SK-N-SH treated with all-trans-retinoic acid at 6 μM for 48 hours (cell line): ENCODE measurements around the gene VASN.

Source experiments
- ATAC-seq: fragments of 200-7000 bp; cut with Tn5 transposase; 3 replicates; pipeline ENCODE4 v1.9.1; 2020; ENCODE audit warnings: mild to moderate bottlenecking, moderate library complexity
- ARNTL ChIP-seq: fragments of 450-650 bp; formaldehyde crosslinking; IDR thresholded peaks from 2 replicates; pipeline ENCODE4 v1.5.0; 2020; ENCODE audit warnings: low read depth, mild to moderate bottlenecking, moderate library complexity, borderline replicate concordance
- CSDC2 ChIP-seq: fragments of 250-450 bp; sonication (Bioruptor Pico); IDR thresholded peaks from 2 replicates; pipeline ENCODE4 v1.5.0; 2020; ENCODE audit warnings: mild to moderate bottlenecking, moderate library complexity
- ESRRG ChIP-seq: fragments of 250-450 bp; sonication (Bioruptor Pico); IDR thresholded peaks from 2 replicates; pipeline ENCODE4 v1.6.1; 2021; ENCODE audit warnings: mild to moderate bottlenecking
- GLIS3 ChIP-seq: fragments of 250-450 bp; sonication (Bioruptor Pico); IDR thresholded peaks from 2 replicates; pipeline ENCODE4 v1.5.0; 2020; ENCODE audit warnings: mild to moderate bottlenecking, moderate library complexity
- OSR1 ChIP-seq: fragments of 250-450 bp; sonication (Bioruptor Pico); IDR thresholded peaks from 2 replicates; pipeline ENCODE4 v1.8.0; 2022; ENCODE audit warnings: moderate library complexity, mild to moderate bottlenecking, inconsistent platforms
- RARB ChIP-seq: fragments of 250-450 bp; sonication (Bioruptor Pico); IDR thresholded peaks from 2 replicates; pipeline ENCODE4 v1.8.0; 2021; ENCODE audit warnings: mild to moderate bottlenecking, moderate library complexity
- TCF4 ChIP-seq: fragments of 250-450 bp; sonication (Bioruptor Pico); IDR thresholded peaks from 2 replicates; pipeline ENCODE4 v1.8.0; 2021; ENCODE audit warnings: mild to moderate bottlenecking, moderate library complexity, borderline replicate concordance
- TOX ChIP-seq: fragments of 250-450 bp; sonication (Bioruptor Pico); IDR thresholded peaks from 2 replicates; pipeline ENCODE4 v1.8.0; 2021; ENCODE audit warnings: mild to moderate bottlenecking, moderate library complexity, borderline replicate concordance
- ZC3H10 ChIP-seq: fragments of 250-450 bp; sonication (Bioruptor Pico); IDR thresholded peaks from 2 replicates; pipeline ENCODE4 v1.5.1; 2021; ENCODE audit warnings: mild to moderate bottlenecking, moderate library complexity
- ZFP30 ChIP-seq: fragments of 450-650 bp; formaldehyde crosslinking; IDR thresholded peaks from 2 replicates; pipeline ENCODE4 v1.5.0; 2022; ENCODE audit warnings: mild to moderate bottlenecking, moderate library complexity
- ZNF70 ChIP-seq: fragments of 450-650 bp; formaldehyde crosslinking; IDR thresholded peaks from 2 replicates; pipeline ENCODE4 v1.5.0; 2020; ENCODE audit warnings: mild to moderate bottlenecking, moderate library complexity
- TF ChIP-seq, protein P1 (sequence below): fragments of 250-450 bp; sonication (Bioruptor Pico); IDR thresholded peaks from 2 replicates; pipeline ENCODE4 v1.8.0; 2020; ENCODE audit warnings: mild to moderate bottlenecking, moderate library complexity, borderline replicate concordance
- TF ChIP-seq, protein P2 (sequence below): fragments of 250-450 bp; sonication (Bioruptor Pico); IDR thresholded peaks from 2 replicates; pipeline ENCODE4 v1.5.1; 2020; ENCODE audit warnings: low read depth, mild to moderate bottlenecking, moderate library complexity
- TF ChIP-seq, protein P3 (sequence below): fragments of 250-450 bp; sonication (Bioruptor Pico); IDR thresholded peaks from 2 replicates; pipeline ENCODE4 v1.5.0; 2020; ENCODE audit warnings: mild to moderate bottlenecking, moderate library complexity
- TF ChIP-seq, protein P4 (sequence below): fragments of 250-450 bp; sonication (Bioruptor Pico); IDR thresholded peaks from 2 replicates; pipeline ENCODE4 v1.8.0; 2021; ENCODE audit warnings: low read depth, mild to moderate bottlenecking, moderate library complexity, borderline replicate concordance
- TF ChIP-seq, protein P5 (sequence below): fragments of 250-450 bp; sonication (Bioruptor Pico); IDR thresholded peaks from 2 replicates; pipeline ENCODE4 v1.5.1; 2021; ENCODE audit warnings: mild to moderate bottlenecking, moderate library complexity

Gene VASN

DNA sequence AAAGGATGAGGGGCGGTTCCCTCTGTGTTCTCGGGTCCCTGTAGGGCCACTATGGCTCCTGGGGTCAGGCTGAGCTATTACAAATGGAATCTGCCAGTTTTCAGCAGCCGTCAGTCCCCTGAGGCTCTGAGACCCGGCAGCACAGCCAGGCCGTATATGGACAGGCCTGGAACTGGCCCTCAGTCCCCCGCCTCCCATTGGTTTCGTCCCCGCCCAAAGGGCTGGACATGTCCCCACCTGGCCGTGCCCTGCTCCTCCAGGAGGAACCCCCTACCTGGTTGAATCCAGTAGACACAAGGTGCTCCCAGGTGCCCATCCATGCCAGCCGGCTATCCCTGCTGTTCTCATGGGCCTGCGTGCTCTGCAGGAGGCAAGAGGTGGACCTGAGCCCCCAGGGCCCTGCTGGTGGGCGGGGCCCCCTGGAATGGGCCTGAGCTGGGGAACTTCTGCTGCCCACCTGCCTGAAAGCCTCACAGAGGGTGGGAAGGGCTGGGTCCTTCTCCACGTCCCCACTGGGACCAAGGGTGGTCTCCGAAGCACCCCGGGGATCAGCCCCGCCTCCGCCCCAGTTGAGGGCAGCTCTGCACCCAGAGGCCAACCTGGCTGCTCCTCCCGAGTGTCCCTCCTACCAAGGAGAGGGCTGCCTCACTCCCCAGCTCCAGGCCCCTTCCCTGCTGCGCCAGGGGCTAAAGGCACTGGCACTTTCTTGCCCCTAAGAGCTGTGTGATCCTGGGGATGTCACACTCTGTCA, 16.8 kb downstream of the VASN start:
- TF ChIP-seq ZFP30 (CRISPR knock-in tag) (no peak), RARB (CRISPR knock-in tag) (no peak)
- TF ChIP-seq, protein P1, sequence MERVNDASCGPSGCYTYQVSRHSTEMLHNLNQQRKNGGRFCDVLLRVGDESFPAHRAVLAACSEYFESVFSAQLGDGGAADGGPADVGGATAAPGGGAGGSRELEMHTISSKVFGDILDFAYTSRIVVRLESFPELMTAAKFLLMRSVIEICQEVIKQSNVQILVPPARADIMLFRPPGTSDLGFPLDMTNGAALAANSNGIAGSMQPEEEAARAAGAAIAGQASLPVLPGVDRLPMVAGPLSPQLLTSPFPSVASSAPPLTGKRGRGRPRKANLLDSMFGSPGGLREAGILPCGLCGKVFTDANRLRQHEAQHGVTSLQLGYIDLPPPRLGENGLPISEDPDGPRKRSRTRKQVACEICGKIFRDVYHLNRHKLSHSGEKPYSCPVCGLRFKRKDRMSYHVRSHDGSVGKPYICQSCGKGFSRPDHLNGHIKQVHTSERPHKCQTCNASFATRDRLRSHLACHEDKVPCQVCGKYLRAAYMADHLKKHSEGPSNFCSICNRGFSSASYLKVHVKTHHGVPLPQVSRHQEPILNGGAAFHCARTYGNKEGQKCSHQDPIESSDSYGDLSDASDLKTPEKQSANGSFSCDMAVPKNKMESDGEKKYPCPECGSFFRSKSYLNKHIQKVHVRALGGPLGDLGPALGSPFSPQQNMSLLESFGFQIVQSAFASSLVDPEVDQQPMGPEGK (CRISPR knock-in tag), result no peak
- TF ChIP-seq, protein P2, sequence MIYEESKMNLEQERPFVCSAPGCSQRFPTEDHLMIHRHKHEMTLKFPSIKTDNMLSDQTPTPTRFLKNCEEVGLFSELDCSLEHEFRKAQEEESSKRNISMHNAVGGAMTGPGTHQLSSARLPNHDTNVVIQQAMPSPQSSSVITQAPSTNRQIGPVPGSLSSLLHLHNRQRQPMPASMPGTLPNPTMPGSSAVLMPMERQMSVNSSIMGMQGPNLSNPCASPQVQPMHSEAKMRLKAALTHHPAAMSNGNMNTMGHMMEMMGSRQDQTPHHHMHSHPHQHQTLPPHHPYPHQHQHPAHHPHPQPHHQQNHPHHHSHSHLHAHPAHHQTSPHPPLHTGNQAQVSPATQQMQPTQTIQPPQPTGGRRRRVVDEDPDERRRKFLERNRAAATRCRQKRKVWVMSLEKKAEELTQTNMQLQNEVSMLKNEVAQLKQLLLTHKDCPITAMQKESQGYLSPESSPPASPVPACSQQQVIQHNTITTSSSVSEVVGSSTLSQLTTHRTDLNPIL, result no peak
- no peak for ATAC-seq

DNA sequence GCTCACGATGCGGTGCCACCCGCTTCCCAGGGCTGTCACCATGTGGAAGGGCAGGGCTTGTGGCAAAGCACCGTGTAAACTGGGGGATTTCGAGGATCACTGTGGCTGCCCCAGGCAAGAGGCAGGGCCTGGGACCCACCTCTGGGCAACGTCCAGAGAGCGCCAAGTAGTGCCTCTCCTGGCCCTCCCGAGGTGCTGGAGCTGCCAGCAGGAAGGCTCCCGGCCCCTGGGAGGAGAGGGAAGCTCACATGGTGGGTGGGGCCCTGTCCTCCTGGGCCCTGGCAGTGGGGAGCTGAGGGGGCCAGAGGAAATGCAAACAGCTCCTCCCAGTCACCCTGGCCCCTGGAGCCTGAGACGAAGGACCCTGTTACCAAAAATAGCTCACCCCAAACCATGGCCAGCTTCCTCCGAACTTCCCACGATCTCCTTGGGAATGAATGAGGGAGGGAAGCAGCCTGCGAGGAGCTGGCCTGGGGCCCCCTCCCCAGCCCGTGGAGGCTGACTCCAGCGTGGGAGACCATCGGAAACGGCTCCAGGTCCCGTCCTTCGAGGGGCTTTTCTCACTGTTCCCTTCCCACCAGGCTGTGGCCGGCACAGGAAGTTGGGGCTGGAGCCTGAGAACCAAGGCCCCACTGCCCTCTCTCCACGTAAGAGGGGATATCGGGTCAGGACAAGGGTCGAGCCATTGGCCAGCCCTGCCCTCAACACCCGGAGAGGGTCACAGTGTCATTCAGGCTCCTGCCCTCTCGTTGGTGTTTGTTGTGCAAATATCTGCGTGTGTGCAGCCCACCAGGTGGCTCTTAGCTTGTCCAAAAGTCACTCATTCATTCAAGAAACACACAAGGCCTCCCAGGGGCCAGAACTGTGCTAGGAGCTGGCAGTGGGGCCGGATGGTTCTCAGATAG, 17.7 kb downstream of the VASN start:
- no peak for ATAC-seq
- TF ChIP-seq RARB (CRISPR knock-in tag), result no peak
- TF ChIP-seq ESRRG (CRISPR knock-in tag), result no peak
- no peak for TF ChIP-seq ZNF70 (CRISPR knock-in tag)
- no peak for TF ChIP-seq TOX (CRISPR knock-in tag)
- TF ChIP-seq, protein P3, sequence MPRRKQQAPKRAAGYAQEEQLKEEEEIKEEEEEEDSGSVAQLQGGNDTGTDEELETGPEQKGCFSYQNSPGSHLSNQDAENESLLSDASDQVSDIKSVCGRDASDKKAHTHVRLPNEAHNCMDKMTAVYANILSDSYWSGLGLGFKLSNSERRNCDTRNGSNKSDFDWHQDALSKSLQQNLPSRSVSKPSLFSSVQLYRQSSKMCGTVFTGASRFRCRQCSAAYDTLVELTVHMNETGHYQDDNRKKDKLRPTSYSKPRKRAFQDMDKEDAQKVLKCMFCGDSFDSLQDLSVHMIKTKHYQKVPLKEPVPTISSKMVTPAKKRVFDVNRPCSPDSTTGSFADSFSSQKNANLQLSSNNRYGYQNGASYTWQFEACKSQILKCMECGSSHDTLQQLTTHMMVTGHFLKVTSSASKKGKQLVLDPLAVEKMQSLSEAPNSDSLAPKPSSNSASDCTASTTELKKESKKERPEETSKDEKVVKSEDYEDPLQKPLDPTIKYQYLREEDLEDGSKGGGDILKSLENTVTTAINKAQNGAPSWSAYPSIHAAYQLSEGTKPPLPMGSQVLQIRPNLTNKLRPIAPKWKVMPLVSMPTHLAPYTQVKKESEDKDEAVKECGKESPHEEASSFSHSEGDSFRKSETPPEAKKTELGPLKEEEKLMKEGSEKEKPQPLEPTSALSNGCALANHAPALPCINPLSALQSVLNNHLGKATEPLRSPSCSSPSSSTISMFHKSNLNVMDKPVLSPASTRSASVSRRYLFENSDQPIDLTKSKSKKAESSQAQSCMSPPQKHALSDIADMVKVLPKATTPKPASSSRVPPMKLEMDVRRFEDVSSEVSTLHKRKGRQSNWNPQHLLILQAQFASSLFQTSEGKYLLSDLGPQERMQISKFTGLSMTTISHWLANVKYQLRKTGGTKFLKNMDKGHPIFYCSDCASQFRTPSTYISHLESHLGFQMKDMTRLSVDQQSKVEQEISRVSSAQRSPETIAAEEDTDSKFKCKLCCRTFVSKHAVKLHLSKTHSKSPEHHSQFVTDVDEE (CRISPR knock-in tag), result no peak
- TF ChIP-seq, protein P2, result no peak
- TF ChIP-seq, protein P4, sequence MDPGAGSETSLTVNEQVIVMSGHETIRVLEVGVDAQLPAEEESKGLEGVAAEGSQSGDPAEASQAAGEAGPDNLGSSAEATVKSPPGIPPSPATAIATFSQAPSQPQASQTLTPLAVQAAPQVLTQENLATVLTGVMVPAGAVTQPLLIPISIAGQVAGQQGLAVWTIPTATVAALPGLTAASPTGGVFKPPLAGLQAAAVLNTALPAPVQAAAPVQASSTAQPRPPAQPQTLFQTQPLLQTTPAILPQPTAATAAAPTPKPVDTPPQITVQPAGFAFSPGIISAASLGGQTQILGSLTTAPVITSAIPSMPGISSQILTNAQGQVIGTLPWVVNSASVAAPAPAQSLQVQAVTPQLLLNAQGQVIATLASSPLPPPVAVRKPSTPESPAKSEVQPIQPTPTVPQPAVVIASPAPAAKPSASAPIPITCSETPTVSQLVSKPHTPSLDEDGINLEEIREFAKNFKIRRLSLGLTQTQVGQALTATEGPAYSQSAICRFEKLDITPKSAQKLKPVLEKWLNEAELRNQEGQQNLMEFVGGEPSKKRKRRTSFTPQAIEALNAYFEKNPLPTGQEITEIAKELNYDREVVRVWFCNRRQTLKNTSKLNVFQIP (CRISPR knock-in tag), result no peak
- TF ChIP-seq GLIS3 (CRISPR knock-in tag), result no peak

DNA sequence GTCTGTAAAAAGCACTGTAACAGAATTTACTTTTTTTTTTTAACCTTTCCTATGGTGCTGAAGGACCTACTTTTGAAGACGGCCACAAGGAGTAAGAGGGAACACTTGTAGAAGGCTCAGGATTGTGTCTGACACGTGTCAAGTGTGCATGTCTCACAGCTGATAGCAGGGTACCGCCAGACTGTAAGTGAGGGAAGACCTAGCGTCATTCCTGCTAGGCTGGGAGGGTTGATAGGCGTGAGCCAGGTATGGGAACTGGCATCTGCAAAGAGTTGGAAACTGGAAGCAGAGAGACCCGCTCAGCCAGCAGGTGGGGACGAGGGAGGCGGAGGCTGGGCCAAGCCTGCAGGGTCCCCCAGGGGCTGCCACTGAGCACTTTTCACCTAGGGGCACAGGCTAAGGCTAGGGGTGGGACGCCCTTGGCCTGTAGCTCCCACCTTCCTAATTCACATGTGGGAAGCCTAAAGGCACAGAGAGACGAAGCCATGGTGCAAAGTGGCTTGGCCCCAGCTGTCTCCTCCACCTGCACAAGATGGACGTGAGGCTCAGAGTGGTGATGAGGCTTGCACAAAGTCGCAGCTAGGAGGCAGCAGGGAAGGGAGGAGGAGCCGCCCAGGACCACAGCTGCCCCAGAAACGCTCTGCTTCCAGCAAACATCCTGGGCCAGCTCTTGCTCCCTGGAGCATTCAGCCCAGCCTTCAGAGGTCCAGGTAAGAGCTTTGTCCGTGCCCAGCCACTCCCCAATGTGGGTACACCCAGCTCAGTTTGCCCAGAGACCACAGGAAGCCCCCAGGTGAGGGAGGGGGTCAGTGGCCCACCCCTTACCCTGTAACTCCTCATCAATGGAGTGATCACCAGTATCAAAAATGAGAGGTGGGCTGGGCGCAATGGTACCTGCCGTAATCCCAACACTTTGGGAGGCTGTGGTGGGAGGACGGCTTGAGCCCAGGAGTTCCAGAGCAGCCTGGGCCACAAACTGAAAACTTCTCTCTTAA, 18.9 kb downstream of the VASN start:
- TF ChIP-seq ZC3H10 (CRISPR knock-in tag), result no peak
- TF ChIP-seq OSR1 (CRISPR knock-in tag), result no peak
- no peak for TF ChIP-seq TOX (CRISPR knock-in tag)
- TF ChIP-seq, protein P5, sequence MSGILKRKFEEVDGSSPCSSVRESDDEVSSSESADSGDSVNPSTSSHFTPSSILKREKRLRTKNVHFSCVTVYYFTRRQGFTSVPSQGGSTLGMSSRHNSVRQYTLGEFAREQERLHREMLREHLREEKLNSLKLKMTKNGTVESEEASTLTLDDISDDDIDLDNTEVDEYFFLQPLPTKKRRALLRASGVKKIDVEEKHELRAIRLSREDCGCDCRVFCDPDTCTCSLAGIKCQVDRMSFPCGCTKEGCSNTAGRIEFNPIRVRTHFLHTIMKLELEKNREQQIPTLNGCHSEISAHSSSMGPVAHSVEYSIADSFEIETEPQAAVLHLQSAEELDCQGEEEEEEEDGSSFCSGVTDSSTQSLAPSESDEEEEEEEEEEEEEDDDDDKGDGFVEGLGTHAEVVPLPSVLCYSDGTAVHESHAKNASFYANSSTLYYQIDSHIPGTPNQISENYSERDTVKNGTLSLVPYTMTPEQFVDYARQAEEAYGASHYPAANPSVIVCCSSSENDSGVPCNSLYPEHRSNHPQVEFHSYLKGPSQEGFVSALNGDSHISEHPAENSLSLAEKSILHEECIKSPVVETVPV, result no peak
- no peak for TF ChIP-seq CSDC2
- TF ChIP-seq TCF4, result no peak
- TF ChIP-seq ARNTL (CRISPR knock-in tag), result no peak
- no peak for ATAC-seq
